Small intestine (tissue), 7 donors: ENCODE measurements around the gene TRA2B. TPM values are rescaled to one million over a fixed set of nuclear protein-coding genes. Genes with fewer than 3 reads are reported as not detected.

Experiments used
- DNase-seq, 2 donors: peaks; one replicate each; pipeline versions ENCODE4 v3.0.0 to v3.0.0-alpha.2; 2013
- FAIRE-seq: peaks from 2 replicates; lab custom pipeline; 2012; peaks lifted over from hg19 to GRCh38; lab: Jason Lieb, UNC
- H3K27ac ChIP-seq, 3 donors: one replicate each; pipeline ENCODE4 v1.5.1; 2013; ENCODE audit warnings: low read length in 2 of 3, mild to moderate bottlenecking in 2 of 3, control low read depth in 1 of 3, inconsistent platforms in 1 of 3, low read depth in 1 of 3, moderate library complexity in 1 of 3
- H3K27me3 ChIP-seq, 3 donors: one replicate each; pipeline ENCODE4 v1.6.1; 2013; ENCODE audit warnings: low read length in 3 of 3, inconsistent platforms in 1 of 3; ENCODE audit not compliant: control insufficient read depth in 3 of 3, insufficient read depth in 3 of 3
- H3K36me3 ChIP-seq, 3 donors: one replicate each; pipeline ENCODE4 v1.6.1; 2013; ENCODE audit warnings: low read length in 3 of 3, inconsistent platforms in 1 of 3, low read depth in 1 of 3, mild to moderate bottlenecking in 1 of 3, moderate library complexity in 1 of 3; ENCODE audit not compliant: control insufficient read depth in 3 of 3, insufficient read depth in 2 of 3
- H3K4me1 ChIP-seq, 3 donors: one replicate each; pipeline ENCODE4 v1.6.1; 2013; ENCODE audit warnings: low read length in 2 of 3, inconsistent platforms in 1 of 3, low read depth in 1 of 3, mild to moderate bottlenecking in 1 of 3, moderate library complexity in 1 of 3; ENCODE audit not compliant: control insufficient read depth in 3 of 3, insufficient read depth in 2 of 3
- H3K4me3 ChIP-seq, 3 donors: one replicate each; pipeline ENCODE4 v1.5.1; 2013; ENCODE audit warnings: low read length in 3 of 3, control low read depth in 1 of 3, inconsistent platforms in 1 of 3, low read depth in 1 of 3, mild to moderate bottlenecking in 1 of 3, moderate library complexity in 1 of 3
- H3K9me3 ChIP-seq, 2 donors: one replicate each; pipeline ENCODE4 v1.6.1; 2013; ENCODE audit warnings: low read depth in 1 of 2, low read length in 1 of 2; ENCODE audit not compliant: control insufficient read depth in 2 of 2, insufficient read depth in 1 of 2
- WGBS, 3 donors: extraction: QIAGEN DNeasy Blood & Tissue Kit; methylation state at CpG; one replicate each; pipeline ENCODE4 v1.1.7; 2013; 5-methylcytosine and 5-hydroxymethylcytosine counted together
- polyA plus RNA-seq, 4 donors: library from polyadenylated mRNA; stranded (reverse) in 3 of 4; unstranded in 1 of 4; fragments of 200-250 nt in 3 of 4; fragments of 120-200 nt in 1 of 4; gene quantifications; one replicate each; pipeline versions ENCODE4 v1.2.1 to v1.2.3, GENCODE V29; 2013
- donor health status: healthy with polysubstance abuse.
- donor health status: control.
- donor health status: control.
- donor health status: Bipolar disorder and iron deficiency.
- donor health status: healthy.

TRA2B gene
- polyA plus RNA-seq, 4 donors: 48.5 to 150 (median 72.4) TPM

DNA sequence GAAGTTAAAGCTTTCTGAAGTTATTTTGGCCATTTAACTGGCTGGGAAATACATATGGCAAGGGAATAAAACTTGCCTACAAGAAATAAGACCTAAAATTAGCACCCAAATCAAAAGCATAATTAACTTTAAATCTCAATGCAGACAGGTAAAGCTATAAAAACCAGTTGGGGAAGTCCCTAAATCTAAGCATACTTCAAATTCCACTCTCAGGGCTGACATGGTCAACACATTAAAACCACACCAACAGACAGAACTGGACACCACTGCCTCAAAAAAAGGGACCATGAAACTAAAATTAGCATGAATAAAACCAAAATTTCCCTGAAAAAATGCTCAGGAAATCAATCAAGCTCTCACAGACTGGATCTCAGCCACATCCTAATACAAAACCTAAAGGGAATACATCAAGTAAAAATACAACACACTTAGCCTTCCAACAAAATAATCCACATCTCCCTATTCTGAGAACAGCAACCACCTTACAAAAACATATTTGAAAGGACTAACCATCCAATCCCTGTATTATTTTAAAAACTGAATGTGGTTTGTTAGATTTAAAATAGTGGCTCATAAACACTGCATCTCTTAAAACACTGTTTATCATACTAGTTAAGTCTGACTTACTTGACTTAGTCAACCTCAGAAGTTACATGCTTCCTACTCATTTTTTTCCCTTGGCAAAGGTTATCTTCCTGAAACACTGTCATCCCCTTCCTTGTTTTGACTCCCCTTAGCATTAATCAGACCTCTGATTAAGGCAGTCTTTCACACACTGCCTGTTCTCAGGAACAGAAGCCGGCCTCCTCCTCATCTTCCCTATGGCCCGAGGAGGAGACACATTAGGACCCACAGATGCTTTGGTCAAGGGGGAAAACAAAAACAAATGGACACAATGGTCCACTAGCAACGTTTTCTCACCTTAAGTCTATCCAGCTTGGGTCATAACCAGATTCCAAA lies 8.3 kb downstream of the TRA2B start:
- Histone ChIP-seq H3K4me1 (peaks cover 14 to 56% (median 38%) of the 10 kb centered on the region in 3 donors), H3K4me3 (no peak overlapping the region), H3K27ac (peak overlapping the region in 1 of 3 donors; percentile 15), H3K9me3 (no peaks in the 10 kb centered on the region), H3K27me3 (no peaks in the 10 kb centered on the region), H3K36me3 (peaks cover 9 to 15% (median 10%) of the 10 kb centered on the region in 3 donors)
- DNase-seq (no peak), FAIRE-seq (no peak)
- WGBS, 3 donors: 8 to 11% (median 10%) methylated on average over 3 of the region's 3 CpGs

DNA sequence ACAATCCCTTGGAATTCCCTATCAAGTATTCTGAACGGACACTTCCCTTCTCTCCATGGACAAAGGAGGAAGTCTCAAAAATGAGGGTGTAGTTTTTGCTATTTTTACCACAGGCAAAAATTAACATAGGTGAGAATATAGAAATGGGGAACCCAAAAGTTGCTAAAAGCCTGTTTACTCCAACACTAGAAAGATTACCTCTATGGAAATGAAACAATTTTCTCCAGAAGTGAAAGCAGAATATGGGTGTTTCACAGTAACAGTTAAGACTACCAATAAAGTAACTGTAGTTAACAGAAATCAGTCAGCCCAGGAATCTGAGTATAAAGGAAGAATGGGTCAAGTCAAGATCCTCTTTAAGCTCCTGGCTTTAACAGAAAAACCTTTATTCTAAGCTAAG lies 9.3 kb downstream of the TRA2B start:
- Histone ChIP-seq H3K4me1 (peaks cover 14 to 56% (median 34%) of the 10 kb centered on the region in 3 donors), H3K36me3 (peaks cover 13 to 21% (median 14%) of the 10 kb centered on the region in 3 donors), H3K4me3 (no peak overlapping the region), H3K27ac (no peak overlapping the region), H3K9me3 (no peaks in the 10 kb centered on the region), H3K27me3 (no peaks in the 10 kb centered on the region)
- no peak for FAIRE-seq
- WGBS, 3 donors: 11 to 17% (median 12%) methylated on average over 1 of the region's 1 CpG
- no peak for DNase-seq

DNA sequence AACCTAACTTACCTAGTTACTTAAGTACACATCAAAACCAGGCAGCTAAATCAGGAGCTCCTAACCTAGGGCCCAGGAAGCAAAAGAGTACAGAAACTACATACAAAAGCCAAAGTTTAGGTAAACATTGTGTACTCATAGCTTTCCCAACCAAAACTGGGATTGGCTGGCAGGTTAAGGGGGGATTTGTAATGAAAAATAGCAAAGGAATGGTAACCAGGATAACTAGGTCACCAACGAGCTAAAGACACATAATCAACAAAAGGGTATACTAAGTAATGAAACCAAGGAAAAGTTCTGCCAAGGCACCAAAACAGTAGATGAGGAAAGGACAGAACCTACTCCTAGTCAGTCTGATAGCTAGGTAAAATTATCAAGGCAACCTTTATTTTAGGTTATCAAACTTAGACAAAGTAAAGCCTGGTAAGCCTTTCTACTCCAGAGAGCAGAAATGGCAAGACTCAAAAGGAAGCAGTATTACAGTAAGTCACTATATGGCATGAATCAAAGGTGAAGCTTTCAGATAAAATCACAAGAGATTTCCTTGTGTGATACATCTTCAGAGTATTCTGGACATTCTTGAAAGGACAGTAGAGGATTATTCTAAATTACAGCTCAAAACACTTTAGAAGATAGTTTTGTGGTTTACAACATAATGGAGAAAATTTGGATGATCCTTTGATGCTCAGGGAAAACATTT lies 10.2 kb downstream of the TRA2B start:
- no peak overlapping the region for H3K4me3 ChIP-seq
- H3K36me3 ChIP-seq: peaks cover 18 to 28% (median 19%) of the 10 kb centered on the region in 3 donors
- no peaks in the 10 kb centered on the region for H3K9me3 ChIP-seq
- WGBS, 3 donors: 0 to 8% (median 7%) methylated on average over 1 of the region's 1 CpG
- no peak for FAIRE-seq
- peaks cover 14 to 56% (median 34%) of the 10 kb centered on the region in 3 donors for H3K4me1 ChIP-seq
- H3K27ac ChIP-seq: peak overlapping the region; percentile 30 to 35 (median 32)
- H3K27me3 ChIP-seq: no peaks in the 10 kb centered on the region
- DNase-seq: no peak

DNA sequence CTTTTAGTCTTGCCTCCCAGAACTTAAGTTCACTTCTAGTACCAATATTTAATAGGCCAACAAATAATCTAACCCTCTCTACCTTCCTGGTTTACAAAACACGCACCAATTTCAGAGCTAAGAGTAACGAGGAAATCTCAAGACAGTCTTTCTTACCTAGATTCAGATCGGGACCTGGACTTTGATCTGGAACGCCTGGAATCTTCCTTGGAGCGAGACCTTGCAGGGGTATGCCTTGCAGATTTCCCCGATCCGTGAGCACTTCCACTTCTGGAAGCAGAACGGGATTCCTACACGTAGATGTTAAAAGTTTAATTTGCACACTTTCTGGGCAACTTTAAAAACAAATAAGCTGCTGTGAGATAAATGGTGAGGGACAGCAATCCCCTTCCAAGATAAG lies 11.4 kb downstream of the TRA2B start:
- Histone ChIP-seq H3K27me3 (no peaks in the 10 kb centered on the region), H3K4me1 (peaks cover 13 to 49% (median 31%) of the 10 kb centered on the region in 3 donors), H3K4me3 (peak overlapping the region in 2 of 3 donors; percentile 6 to 7), H3K36me3 (peaks cover 18 to 32% (median 21%) of the 10 kb centered on the region in 3 donors), H3K9me3 (no peaks in the 10 kb centered on the region), H3K27ac (peak overlapping the region in 2 of 3 donors; percentile 52 to 60)
- WGBS, 3 donors: 9 to 46% (median 30%) methylated on average over 9 of the region's 9 CpGs
- DNase-seq (peak; percentile 70 to 71), FAIRE-seq (no peak)

DNA sequence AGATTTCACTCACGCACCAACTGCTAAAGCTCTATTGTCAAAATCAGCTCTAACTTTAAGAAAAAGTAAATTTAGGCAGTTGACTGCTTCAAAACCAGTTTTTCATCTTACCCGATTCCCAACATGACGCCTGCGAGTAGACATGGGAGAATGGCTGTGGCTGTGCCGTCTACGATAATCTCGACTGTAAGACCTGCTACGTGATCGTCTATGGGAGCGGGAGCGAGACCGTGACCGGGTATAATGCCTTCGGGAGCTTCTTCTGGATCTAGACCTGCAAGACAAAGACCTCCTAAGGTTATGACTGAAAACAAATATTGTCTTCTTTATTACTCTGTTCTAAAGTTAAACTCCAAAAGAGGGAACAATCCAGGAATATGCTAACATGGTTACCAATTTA lies 12.5 kb downstream of the TRA2B start:
- Histone ChIP-seq H3K4me3 (no peak overlapping the region), H3K36me3 (peaks cover 23 to 33% (median 25%) of the 10 kb centered on the region in 3 donors), H3K9me3 (no peaks in the 10 kb centered on the region), H3K27ac (no peak overlapping the region), H3K4me1 (peaks cover 12 to 38% (median 23%) of the 10 kb centered on the region in 3 donors), H3K27me3 (no peaks in the 10 kb centered on the region)
- 90 to 96% (median 91%) methylated on average over 14 of the region's 14 CpGs for WGBS, 3 donors
- DNase-seq: no peak
- FAIRE-seq: no peak

DNA sequence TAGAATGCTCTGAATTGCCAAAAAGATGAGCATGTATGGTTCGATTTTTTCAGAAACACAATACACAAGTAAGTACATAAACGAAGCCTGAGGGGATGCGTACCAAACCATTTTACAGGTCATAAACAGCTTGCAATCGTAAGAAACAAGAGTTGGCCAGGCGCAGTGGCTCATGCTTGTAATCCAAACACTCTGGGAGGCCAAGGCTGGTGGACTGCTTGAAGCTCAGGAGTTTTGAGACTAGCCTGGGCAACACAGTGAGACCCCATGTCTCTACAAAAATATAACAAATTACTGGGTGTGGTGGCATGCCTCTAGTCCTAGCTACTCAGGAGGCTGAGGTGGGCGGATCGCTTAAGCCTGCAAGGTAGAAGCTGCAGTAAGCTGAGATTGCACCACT lies 13.4 kb downstream of the TRA2B start:
- Histone ChIP-seq H3K27ac (no peak overlapping the region), H3K36me3 (peaks cover 24 to 31% (median 25%) of the 10 kb centered on the region in 3 donors), H3K4me1 (peaks cover 7 to 31% (median 18%) of the 10 kb centered on the region in 3 donors), H3K9me3 (no peaks in the 10 kb centered on the region), H3K4me3 (no peak overlapping the region), H3K27me3 (no peaks in the 10 kb centered on the region)
- 81 to 85% (median 84%) methylated on average over 7 of the region's 7 CpGs for WGBS, 3 donors
- FAIRE-seq (no peak), DNase-seq (no peak)

DNA sequence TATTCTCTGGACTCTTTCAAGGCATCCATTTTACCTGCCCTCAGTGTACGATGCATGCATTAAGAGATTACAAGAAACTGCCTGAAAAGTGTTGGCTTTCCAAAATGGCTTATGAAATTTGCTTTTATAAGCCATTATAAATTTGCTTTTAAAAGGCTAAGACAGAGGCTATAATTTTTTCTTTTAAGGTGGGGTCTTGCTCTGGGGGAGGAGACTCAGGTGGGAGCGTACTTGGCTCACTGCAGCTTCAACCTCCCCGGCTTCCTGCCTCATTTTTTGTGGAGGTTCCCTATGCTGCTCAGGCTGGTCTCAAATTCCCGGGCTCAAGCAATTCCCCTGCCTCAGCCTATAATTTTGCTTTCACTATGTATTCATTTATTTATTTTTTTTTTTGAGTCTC lies 17.6 kb downstream of the TRA2B start:
- 93 to 96% (median 94%) methylated on average over 4 of the region's 4 CpGs for WGBS, 3 donors
- peaks cover 28 to 36% (median 31%) of the 10 kb centered on the region in 3 donors for H3K36me3 ChIP-seq

More for the DNA sequence above, 17.6 kb downstream of the TRA2B start:
- Histone ChIP-seq H3K9me3 (no peaks in the 10 kb centered on the region), H3K4me1 (no peaks in the 10 kb centered on the region), H3K27ac (no peak overlapping the region), H3K27me3 (no peaks in the 10 kb centered on the region), H3K4me3 (no peak overlapping the region)
- no peak for DNase-seq
- FAIRE-seq: no peak
